Measurements from ENCODE around the gene VNN1. TPM values are rescaled to one million over a fixed set of nuclear protein-coding genes. Genes with fewer than 3 reads are reported as not detected.

VNN1 gene
- total RNA-seq, 1 experiment from 2014 or later, result not detected

DNA sequence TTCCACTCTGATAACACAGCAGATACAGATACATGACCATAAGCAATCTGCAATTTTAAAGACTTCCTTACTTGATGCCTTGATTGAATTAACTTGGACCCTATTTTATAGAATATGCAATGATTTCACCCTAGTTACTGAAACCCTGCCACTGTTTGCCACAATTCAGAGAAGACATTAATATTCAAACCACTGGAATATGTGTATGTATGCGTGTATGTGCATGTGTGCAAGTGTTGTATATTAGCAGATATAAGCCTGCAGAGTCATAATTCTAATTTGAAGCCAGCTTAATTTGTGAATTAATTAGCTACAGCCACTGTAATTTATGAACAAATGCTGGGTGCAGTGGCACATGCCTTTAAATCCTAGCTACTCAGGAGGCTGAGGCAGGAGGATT lies 34.6 kb upstream of the VNN1 start:
- TF ChIP-seq CTCF (conservative IDR thresholded peaks at IDR 0.05; ENCODE audit: low read depth, low read length) (no peak), EZH2 (IDR thresholded peaks at IDR 0.05; ENCODE audit: borderline replicate concordance, low read depth, low read length, poor library complexity, severe bottlenecking) (no peak)
- Histone ChIP-seq H3K4me3 (ENCODE audit: low read depth, low read length, poor library complexity, severe bottlenecking) (no peak overlapping the region), H3K36me3 (ENCODE audit: insufficient read depth, low read length, poor library complexity, severe bottlenecking) (no peaks in the 10 kb centered on the region), H3K27ac (ENCODE audit: low read depth, low read length, poor library complexity, severe bottlenecking) (no peak overlapping the region), H3K9me3 (ENCODE audit: low read depth, low read length, poor library complexity, severe bottlenecking) (no peaks in the 10 kb centered on the region), H3K4me1 (ENCODE audit: insufficient read depth, low read length, poor library complexity, severe bottlenecking) (no peaks in the 10 kb centered on the region), H3K27me3 (replicated peaks; ENCODE audit: insufficient read depth, low read depth, low read length, poor library complexity) (peaks cover 6% of the 10 kb centered on the region)
- CTCF ChIA-PET, result no interaction called here
- no TSS peak for BruUV-seq (replicated peaks)
- intact Hi-C loops (cut with micrococcal nuclease; ENCODE audit: unreplicated experiment), result no loop called here
- no peak for DNase-seq (ENCODE audit: low spot score)
- POLR2A ChIA-PET (ENCODE audit: low non-redundant PET), result no interaction called here

DNA sequence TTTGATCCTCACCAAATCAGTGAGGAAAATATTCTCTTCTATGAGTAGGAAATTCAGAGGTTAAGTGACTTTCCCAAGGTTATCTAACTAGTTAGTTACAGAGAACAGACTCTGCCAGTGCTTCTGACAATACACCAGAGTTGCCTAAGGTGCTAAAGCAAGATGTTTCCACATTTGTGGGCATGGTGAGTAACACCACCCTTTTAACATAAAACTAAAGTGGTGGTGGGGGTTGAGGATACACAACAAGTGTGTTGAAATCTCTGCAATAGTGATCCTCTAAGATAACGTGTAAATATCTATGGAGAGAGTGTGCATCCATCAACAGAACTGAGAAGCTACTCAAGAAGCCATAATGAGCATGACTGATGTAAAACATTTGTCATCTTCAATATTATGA lies 32.2 kb upstream of the VNN1 start:
- Histone ChIP-seq H3K36me3 (ENCODE audit: insufficient read depth, low read length, poor library complexity, severe bottlenecking) (no peaks in the 10 kb centered on the region), H3K27ac (ENCODE audit: low read depth, low read length, poor library complexity, severe bottlenecking) (no peak overlapping the region), H3K27me3 (replicated peaks; ENCODE audit: insufficient read depth, low read depth, low read length, poor library complexity) (no peaks in the 10 kb centered on the region), H3K4me3 (ENCODE audit: low read depth, low read length, poor library complexity, severe bottlenecking) (no peak overlapping the region), H3K4me1 (ENCODE audit: insufficient read depth, low read length, poor library complexity, severe bottlenecking) (no peaks in the 10 kb centered on the region), H3K9me3 (ENCODE audit: low read depth, low read length, poor library complexity, severe bottlenecking) (no peaks in the 10 kb centered on the region)
- intact Hi-C loops (cut with micrococcal nuclease; ENCODE audit: unreplicated experiment), result no loop called here
- CTCF ChIA-PET, result no interaction called here
- TF ChIP-seq CTCF (conservative IDR thresholded peaks at IDR 0.05; ENCODE audit: low read depth, low read length) (no peak), EZH2 (IDR thresholded peaks at IDR 0.05; ENCODE audit: borderline replicate concordance, low read depth, low read length, poor library complexity, severe bottlenecking) (no peak)
- POLR2A ChIA-PET (ENCODE audit: low non-redundant PET), result no interaction called here
- no TSS peak for BruUV-seq (replicated peaks)
- DNase-seq (ENCODE audit: low spot score), result no peak

GRCh38 chr6:132742495-132742894 lies 28.6 kb upstream of the VNN1 start:
- POLR2A ChIA-PET (ENCODE audit: low non-redundant PET), result no interaction called here
- CTCF ChIA-PET, result no interaction called here
- intact Hi-C loops (cut with micrococcal nuclease; ENCODE audit: unreplicated experiment), result no loop called here
- Histone ChIP-seq H3K4me3 (ENCODE audit: low read depth, low read length, poor library complexity, severe bottlenecking) (no peak overlapping the region), H3K27ac (ENCODE audit: low read depth, low read length, poor library complexity, severe bottlenecking) (no peak overlapping the region), H3K9me3 (ENCODE audit: low read depth, low read length, poor library complexity, severe bottlenecking) (no peaks in the 10 kb centered on the region), H3K4me1 (ENCODE audit: insufficient read depth, low read length, poor library complexity, severe bottlenecking) (no peaks in the 10 kb centered on the region), H3K27me3 (replicated peaks; ENCODE audit: insufficient read depth, low read depth, low read length, poor library complexity) (no peaks in the 10 kb centered on the region), H3K36me3 (ENCODE audit: insufficient read depth, low read length, poor library complexity, severe bottlenecking) (no peaks in the 10 kb centered on the region)
- no TSS peak for BruUV-seq (replicated peaks)
- TF ChIP-seq EZH2 (IDR thresholded peaks at IDR 0.05; ENCODE audit: borderline replicate concordance, low read depth, low read length, poor library complexity, severe bottlenecking), result no peak
- no peak for TF ChIP-seq CTCF (conservative IDR thresholded peaks at IDR 0.05; ENCODE audit: low read depth, low read length)
- DNase-seq (ENCODE audit: low spot score), result no peak

Measured in A673 (cell line).